Measurements from ENCODE around the gene CD207.
"Not testable (repeated sequence)": the region's sequence is repeated elsewhere in the genome, so short reads cannot be mapped to it uniquely, and the experiment has no call there.

Gene CD207

DNA sequence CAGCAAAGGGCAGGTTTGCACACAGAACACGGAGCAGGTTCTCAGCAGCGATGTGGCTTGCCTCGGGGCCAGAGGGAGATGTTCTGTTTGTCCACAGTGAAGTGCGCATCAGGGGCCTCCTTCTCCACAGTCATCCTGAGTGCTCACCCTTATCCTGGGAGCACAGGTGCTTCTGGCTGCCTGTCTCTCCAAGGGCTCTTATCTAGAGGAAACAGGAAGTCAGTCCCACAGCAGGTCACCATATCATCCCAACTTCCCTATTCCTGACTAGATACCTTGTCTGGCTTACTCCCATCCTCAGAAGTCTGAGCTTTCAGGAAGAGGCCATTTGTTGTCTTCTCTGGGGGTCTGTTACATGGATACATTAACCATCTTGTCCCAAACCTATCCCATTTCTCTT lies at the start of gene CD207:
CD207 (minus strand) TSS at position 174 of the 400 bp plus-strand sequence; CDS start at position 134, 40 bp downstream.
- no peak for DNase-seq

- not testable (repeated sequence) for DNase-seq
Observed at GRCh38 chr2:70878543-70878942, 42.9 kb upstream of the CD207 start.

DNA sequence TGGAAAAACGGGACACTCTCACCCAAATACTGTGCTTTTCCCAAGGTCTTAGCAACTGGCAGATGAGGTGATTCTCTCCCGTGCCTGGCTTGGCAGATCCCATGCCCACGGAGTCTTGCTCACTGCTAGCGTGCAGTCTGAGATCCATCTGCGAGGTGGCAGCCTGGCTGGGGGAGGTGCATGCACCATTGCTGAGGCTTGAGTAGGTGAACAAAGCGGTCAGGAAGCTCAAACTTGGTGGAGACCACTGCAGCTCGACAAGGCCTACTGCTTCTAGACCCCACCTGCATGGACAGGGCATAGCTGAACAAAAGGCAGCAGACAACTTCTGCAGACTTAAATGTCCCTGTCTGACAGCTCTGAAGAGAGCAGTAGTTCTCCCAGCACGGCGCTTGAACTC lies 40.5 kb upstream of the CD207 start:
- not testable (repeated sequence) for DNase-seq

GRCh38 chr2:70873541-70873940 lies 37.9 kb upstream of the CD207 start:
- no peak for DNase-seq

DNA sequence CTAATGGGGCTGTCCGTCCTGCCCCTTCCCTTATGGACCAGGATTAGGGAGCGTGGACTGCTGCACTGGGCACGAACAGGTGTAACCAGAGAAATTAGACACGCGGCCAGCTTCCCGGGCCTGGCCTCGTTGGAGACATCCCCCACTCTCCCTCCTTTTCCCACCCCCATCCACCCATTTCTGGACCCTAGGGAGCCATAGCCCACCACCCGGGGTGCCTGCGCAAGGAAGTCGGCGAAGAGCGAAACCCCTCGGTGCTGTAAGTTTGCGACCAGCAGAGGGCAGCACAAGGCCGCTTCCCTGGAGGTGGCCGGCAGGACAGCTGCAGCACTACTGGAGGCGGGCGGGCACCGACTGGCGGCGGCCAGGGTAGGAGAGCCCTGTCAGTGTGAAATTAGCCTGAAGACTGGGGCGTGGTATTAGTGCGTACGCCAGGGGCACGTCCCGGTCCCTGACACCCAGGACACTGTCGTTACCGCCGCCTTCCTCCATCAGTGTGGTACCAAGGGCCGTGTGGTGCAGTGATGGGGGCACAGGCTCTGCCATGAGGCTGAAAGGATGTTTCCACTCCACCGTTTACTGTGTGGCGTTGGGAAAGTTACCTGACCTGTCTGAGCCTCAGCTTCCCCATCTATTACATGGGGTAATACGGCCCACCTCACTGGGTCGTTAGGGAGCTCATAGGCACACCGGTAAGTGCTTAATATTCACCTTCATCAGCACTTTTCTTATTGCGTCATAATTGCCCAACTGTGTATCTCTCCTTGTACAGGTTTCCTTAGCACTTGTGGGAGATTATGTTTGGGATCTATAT lies 36.0 kb upstream of the CD207 start:
- DNase-seq, result peak; percentile 87 to 91

GRCh38 chr2:70870790-70871189 lies 35.2 kb upstream of the CD207 start:
- DNase-seq, result no peak

- DNase-seq, result no peak
Observed at GRCh38 chr2:70868970-70869369, 33.4 kb upstream of the CD207 start.

GRCh38 chr2:70861777-70862625 lies 26.4 kb upstream of the CD207 start:
- DNase-seq, result peak; percentile 84

GRCh38 chr2:70855667-70856066 lies 20.1 kb upstream of the CD207 start:
- DNase-seq, result no peak

DNA sequence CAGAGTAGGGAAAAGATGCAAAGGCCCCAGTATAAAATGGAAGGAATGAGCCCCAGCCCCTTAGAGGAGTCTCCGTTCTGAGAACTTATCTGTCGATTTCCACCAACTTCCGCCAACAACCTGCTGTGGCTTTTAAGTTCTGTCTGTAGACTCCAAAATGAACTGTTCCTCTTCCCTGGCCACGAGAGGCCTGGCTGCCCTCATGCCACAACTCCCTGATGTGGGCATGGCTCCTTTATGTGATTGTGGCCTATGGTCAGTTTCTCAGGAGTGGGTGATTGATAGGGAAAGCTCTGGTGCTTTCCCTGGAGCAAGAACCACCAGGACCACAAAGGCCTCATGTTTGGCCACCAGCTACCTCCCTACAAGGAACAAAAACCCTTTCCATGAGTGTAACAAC lies 18.8 kb upstream of the CD207 start:
- DNase-seq, result no peak

DNA sequence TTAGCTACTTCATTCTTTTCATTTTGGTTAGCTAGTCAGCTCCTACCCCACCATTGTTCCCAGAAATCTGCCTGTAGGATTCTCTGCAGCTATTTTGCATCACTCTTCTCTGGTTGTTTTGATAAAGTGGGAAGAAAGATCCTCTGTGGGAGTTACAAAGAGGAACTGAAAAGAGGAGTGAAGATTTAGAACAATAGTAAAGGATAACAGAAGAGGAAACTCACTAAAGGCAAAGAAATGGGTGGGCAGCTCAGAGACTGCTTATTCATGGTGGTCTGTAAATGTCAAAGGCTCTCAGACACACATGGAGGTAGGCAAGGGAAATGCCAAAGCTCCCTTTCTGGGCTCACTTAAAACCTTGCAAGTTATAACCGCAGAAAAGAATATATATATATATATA lies 17.2 kb upstream of the CD207 start:
- no peak for DNase-seq

- no peak for DNase-seq
Observed at GRCh38 chr2:70851704-70852103, 16.1 kb upstream of the CD207 start.

DNA sequence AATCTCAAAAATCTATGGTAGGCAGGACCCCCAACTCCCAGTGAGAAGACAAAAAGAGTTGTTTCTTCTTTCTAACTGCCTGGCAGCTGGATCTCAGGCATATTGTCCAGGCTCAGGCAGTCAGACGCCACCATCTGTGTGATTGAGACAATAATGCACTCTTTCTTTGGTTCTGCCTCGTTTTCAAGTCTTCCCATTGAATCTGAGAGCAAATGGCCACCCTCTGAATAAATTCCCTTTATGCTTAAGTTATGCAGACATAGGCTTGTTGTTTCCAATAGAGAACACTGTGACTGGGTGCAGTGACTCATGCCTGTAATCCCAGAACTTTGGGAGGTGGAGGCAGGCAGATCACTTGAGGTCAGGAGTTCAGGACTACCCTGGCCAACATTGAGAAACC lies 15.3 kb upstream of the CD207 start:
- DNase-seq, result no peak

- no peak for DNase-seq
Observed at GRCh38 chr2:70842401-70842800, 6.8 kb upstream of the CD207 start.

- no peak for DNase-seq
Observed at GRCh38 chr2:70837980-70838925, 2.6 kb upstream of the CD207 start.

- no peak for DNase-seq
Observed at GRCh38 chr2:70834881-70835280, 735 bp downstream of the CD207 start.

DNA sequence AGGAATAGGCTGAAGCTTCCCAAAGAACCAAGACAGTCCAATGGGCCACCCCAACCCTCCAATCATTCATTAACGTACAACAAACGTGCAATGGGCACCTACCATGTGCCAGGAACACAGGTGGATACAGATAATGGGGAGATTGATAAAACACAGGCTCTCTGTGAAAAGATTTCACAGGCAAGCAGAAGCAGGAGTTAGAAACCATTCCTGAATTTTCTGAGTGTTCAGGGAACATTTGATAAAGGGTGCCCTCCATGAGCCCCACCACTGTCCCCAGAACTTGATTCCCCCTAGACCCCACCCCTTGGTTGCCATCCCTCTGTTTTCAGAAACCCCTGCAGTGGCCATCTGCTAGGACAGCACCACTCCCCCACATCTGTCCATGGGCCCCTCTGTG lies 1.5 kb downstream of the CD207 start:
- DNase-seq, result no peak

DNA sequence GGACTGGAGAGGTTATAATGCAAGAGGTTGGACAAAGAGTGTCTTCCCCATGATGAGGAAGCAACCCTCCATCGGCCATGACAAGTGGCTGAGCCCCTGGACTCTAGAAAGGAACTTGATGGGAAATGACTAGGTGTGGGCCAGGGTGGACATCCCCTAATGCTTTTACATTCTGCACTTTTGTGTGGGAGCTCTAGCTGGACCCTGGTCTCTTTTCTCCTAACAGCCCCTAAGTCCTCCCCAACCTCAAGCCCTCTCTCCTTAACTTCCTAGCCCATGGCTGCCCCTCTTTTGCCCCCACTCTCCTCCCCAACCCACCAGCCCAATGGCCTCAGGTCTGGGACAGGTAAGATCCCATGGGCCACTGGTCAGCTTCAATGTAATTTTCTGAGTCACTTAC lies 2.4 kb downstream of the CD207 start:
- DNase-seq, result no peak

GRCh38 chr2:70832386-70832785 lies 3.2 kb downstream of the CD207 start:
- no peak for DNase-seq

DNA sequence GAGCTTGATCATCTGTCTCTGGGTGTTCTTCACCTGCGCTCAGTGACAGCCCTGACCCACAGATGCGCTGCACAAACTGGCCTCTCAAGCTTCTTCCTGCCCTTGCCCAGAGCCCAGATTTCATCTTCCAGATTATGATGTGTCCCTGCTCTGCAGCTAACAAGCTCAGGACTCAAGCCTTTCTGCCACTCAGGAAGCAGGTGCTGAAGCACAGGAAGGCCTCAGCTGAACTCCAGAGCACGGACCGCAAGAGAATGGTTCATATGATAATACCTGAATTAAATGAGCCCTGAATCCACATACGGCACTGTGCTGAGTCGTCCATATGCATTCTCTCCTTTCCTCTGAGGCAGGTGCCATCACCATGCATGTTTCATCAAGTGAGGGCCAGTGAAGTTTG lies 3.8 kb downstream of the CD207 start:
- DNase-seq, result no peak

GRCh38 chr2:70830366-70830765 lies 5.2 kb downstream of the CD207 start:
- no peak for DNase-seq

- no peak for DNase-seq
Observed at GRCh38 chr2:70829916-70830315, 5.7 kb downstream of the CD207 start.
